Left lung (tissue), 10 donors: Measurements from ENCODE around the gene PRPF19. TPM values are rescaled to one million over a fixed set of nuclear protein-coding genes. Genes with fewer than 3 reads are reported as not detected.

ENCODE experiments used
- ATAC-seq: fragments of 200-7000 bp; cut with Tn5 transposase; one replicate; pipeline ENCODE4 v1.9.1; 2020; ENCODE audit warnings: moderate library complexity
- DNase-seq, 4 donors: peaks; one replicate each; pipeline ENCODE4 v3.0.0-alpha.2; 2013 to 2020
- H3K27ac ChIP-seq, 2 donors: fragments of 200-600 bp; sonication (generic) in 1 of 2; one replicate each; pipeline versions ENCODE4 v1.5.0 to v1.8.0; 2020 to 2021
- H3K27me3 ChIP-seq, 2 donors: fragments of 200-600 bp; sonication (generic) in 1 of 2; one replicate each; pipeline versions ENCODE4 v1.5.0 to v1.8.0; 2020 to 2021
- H3K36me3 ChIP-seq, 2 donors: fragments of 200-600 bp; sonication (generic) in 1 of 2; one replicate each; pipeline versions ENCODE4 v1.5.0 to v1.8.0; 2020 to 2021
- H3K4me1 ChIP-seq, 2 donors: fragments of 200-600 bp; one replicate each; pipeline ENCODE4 v1.8.0; 2021
- H3K4me3 ChIP-seq, 2 donors: fragments of 200-600 bp; sonication (generic) in 1 of 2; one replicate each; pipeline versions ENCODE4 v1.5.0 to v1.8.0; 2020 to 2021; ENCODE audit warnings: mild to moderate bottlenecking in 1 of 2
- H3K9me3 ChIP-seq, 2 donors: fragments of 200-600 bp; sonication (generic) in 1 of 2; one replicate each; pipeline versions ENCODE4 v1.5.0 to v1.8.0; 2020 to 2021
- intact Hi-C, 2 donors: fragments of 100-400 bp; cut with DNase I; formaldehyde crosslinking; loops; one replicate each; pipeline versions ENCODE4 v1.11.2 to v1.14.2; 2022
- polyA plus RNA-seq, 6 donors: library from polyadenylated mRNA; unstranded; fragments of 120-200 nt; gene quantifications; one replicate each; pipeline ENCODE4 v1.2.1, GENCODE V29; 2013; ENCODE audit not compliant: insufficient read length in 6 of 6
- total RNA-seq, 2 donors: library from RNA; stranded (reverse); fragmentation: NEBNext Ultra II Directional; extraction: Animal tissue kit (Norgen Biotek cat#: 25700); gene quantifications; one replicate each; pipeline ENCODE4 v1.2.1, GENCODE V29; 2021
- TF ChIP-seq, protein P1 (sequence below), 2 donors: fragments of 200-600 bp; sonication (generic) in 1 of 2; IDR thresholded peaks; one replicate each; pipeline versions ENCODE4 v1.5.0 to v1.8.0; 2021; ENCODE audit warnings: antibody characterized with exemption in 2 of 2
- donor health status: DM: no; HTN: yes; CAD: no.
- donor health status: DM: no; HTN: no; CAD: no.

The PRPF19 gene
- total and polyA plus RNA-seq, 8 donors = 49.1 to 144 (median 117) TPM

DNA sequence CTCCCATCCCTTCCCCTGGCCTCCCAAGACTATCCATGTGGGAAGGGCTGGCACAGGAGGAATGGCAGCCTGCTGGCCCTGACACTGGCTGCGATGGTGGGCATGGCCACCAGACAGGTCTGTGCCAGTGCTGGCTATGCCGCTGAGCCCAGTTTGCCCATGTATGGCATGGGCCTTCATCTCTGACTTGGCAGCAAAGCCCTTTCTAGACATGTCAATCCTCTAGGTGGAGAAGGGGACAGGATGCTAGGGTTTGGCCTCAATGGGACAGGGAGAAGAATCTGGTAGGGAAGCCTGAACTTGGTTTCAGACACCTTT is 30.3 kb downstream of the PRPF19 start:
- intact Hi-C loops = no loop called here
- Histone ChIP-seq H3K4me1 (peaks cover 0 to 14% of the 10 kb centered on the region in 2 donors), H3K4me3 (no peak overlapping the region), H3K36me3 (peaks cover 0 to 15% of the 10 kb centered on the region in 2 donors), H3K27me3 (no peaks in the 10 kb centered on the region), H3K27ac (no peak overlapping the region), H3K9me3 (no peaks in the 10 kb centered on the region)
- TF ChIP-seq, protein P1, sequence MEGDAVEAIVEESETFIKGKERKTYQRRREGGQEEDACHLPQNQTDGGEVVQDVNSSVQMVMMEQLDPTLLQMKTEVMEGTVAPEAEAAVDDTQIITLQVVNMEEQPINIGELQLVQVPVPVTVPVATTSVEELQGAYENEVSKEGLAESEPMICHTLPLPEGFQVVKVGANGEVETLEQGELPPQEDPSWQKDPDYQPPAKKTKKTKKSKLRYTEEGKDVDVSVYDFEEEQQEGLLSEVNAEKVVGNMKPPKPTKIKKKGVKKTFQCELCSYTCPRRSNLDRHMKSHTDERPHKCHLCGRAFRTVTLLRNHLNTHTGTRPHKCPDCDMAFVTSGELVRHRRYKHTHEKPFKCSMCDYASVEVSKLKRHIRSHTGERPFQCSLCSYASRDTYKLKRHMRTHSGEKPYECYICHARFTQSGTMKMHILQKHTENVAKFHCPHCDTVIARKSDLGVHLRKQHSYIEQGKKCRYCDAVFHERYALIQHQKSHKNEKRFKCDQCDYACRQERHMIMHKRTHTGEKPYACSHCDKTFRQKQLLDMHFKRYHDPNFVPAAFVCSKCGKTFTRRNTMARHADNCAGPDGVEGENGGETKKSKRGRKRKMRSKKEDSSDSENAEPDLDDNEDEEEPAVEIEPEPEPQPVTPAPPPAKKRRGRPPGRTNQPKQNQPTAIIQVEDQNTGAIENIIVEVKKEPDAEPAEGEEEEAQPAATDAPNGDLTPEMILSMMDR (IDR thresholded peaks at IDR 0.05) = no peak
- no peak for ATAC-seq
- no peak for DNase-seq

DNA sequence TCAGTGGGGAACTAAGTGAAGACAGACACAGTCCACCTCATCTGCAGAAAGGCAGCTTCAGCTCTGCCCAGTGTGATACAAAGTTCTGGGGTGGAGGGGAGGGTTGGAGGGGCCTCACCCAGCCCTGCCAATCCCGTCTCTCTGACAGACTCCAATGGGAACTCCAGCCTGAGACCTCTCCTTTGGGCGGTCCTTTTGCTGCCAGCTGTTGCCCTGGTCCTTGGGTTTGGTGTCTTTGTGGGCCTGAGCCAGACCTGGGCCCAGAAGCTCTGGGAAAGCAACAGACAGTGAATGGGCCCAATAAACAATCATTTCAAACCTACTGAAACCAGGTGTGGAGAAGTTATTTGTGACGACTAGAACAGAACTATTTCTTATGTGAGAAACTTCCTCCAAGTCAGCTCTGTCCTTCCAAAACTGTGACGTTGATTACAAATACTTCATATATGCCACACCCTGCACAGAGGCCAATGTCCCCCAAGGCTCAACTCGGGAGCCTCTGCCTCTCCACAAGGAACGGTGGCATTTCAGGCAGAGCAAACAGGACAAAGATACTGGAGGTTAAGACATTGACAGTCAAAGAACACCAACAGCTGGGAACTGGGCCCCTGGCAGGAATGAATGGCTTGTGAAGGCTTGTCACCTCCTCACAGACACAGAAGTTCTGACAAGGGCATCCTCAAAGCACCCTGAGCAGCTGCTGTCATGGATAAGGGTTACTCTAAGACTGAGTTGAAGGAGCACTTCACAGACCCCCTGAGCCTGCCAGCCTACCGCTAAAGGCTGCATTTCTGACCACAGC is 30.8 kb downstream of the PRPF19 start:
- Histone ChIP-seq H3K36me3 (peaks cover 0 to 12% of the 10 kb centered on the region in 2 donors), H3K9me3 (no peaks in the 10 kb centered on the region), H3K27me3 (no peaks in the 10 kb centered on the region), H3K27ac (no peak overlapping the region), H3K4me1 (peaks cover 0 to 14% of the 10 kb centered on the region in 2 donors), H3K4me3 (no peak overlapping the region)
- intact Hi-C loops = no loop called here
- DNase-seq = no peak
- TF ChIP-seq, protein P1 (IDR thresholded peaks at IDR 0.05) = no peak
- no peak for ATAC-seq

DNA sequence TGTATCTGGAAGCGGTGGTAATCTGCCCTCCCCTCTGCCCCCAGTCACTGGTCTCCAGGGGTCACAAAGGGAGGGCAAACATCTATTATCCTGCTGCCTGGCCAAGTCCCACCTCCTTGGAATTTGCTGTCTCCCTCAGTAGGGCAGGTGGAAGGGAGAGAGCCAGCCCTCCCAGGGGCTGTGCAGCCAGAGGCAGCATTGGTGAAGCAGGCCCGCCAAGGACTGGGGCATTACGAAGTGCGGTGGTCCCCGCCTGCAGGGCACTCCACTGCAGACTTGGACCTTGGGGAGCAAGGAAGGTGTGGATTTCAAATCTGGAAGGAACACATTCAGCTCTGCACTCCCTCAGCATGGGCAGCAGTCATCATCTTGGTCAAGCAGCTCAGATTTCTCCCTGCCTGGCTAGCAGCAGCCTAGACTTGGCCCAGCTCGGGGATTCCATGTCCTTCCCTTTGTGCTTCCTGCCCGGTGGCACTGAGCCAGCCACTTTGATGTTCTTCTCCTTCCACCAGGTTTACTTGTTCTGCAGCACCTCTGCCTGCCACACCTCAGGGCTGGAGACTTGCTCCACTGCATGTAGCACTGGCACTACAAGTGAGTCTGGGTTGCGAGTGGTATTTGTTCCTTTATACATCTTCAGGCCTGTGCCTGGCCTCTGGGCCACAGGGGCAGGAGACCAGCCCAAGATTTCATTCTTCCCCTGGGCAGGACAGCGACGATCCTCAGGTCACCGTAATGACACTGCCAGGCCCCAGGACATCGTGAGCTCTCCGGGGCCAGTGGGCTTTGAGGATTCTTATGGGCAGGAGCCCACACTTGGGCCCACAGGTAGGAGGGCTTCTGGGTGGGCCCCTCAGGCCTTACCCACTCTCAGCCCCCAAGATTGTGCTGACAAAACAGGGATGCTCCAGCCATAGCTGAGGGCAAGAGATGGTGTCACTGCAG is 31.7 kb downstream of the PRPF19 start:
- H3K4me1 ChIP-seq = peaks cover 0 to 14% of the 10 kb centered on the region in 2 donors
- H3K4me3 ChIP-seq = no peak overlapping the region
- ATAC-seq = no peak

DNA sequence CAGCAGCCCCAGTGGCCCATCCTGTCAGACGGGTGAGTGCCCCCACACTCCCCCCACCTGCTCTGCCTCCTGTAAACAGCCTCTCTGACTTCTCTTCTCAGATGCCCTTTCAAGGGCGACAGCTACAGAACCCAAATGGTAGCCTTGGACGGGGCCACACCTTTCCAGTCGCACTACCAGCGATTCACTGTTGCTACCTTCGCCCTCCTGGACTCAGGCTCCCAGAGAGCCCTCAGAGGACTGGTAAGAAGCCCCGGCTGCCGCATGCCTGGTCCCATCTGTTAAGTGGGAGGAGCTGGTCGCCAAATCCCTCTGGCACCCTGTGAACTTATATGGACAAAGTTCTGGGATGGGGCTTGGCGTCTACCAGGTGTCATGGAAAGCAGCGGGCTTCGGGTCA is 32.9 kb downstream of the PRPF19 start:
- intact Hi-C loops = no loop called here
- no peaks in the 10 kb centered on the region for H3K27me3 ChIP-seq
- no peak for ATAC-seq
- H3K4me3 ChIP-seq = no peak overlapping the region
- no peaks in the 10 kb centered on the region for H3K9me3 ChIP-seq
- H3K36me3 ChIP-seq = peaks cover 0 to 3% of the 10 kb centered on the region in 2 donors
- H3K4me1 ChIP-seq = peaks cover 0 to 14% of the 10 kb centered on the region in 2 donors
- DNase-seq = no peak
- TF ChIP-seq, protein P1 (IDR thresholded peaks at IDR 0.05) = no peak
- no peak overlapping the region for H3K27ac ChIP-seq

More for the DNA sequence above, 31.7 kb downstream of the PRPF19 start:
- no peaks in the 10 kb centered on the region for H3K27me3 ChIP-seq
- TF ChIP-seq, protein P1 (IDR thresholded peaks at IDR 0.05) = no peak
- intact Hi-C loops = no loop called here
- H3K27ac ChIP-seq = no peak overlapping the region
- DNase-seq = no peak
- H3K36me3 ChIP-seq = peaks cover 0 to 7% of the 10 kb centered on the region in 2 donors
- H3K9me3 ChIP-seq = no peaks in the 10 kb centered on the region
